Cardiac fibroblast (primary cell): ENCODE data around the gene ISG15.

Experiments used
- DNase-seq, 2 donors: peaks; one replicate each; pipeline versions ENCODE4 v3.0.0 to v3.0.0-alpha.2; 2010; ENCODE audit warnings: low read depth in 2 of 2
- H3K4me3 ChIP-seq, 2 donors: replicated peaks in 1 of 2; 1 replicate in 1 of 2; 2 replicates in 1 of 2; pipeline ENCODE4 v1.5.1; 2011; ENCODE audit warnings: low read depth in 2 of 2, low read length in 2 of 2, mild to moderate bottlenecking in 2 of 2, moderate library complexity in 1 of 2
- TF ChIP-seq, protein P1 (sequence below): IDR thresholded peaks from one replicate; pipeline ENCODE4 v1.5.1; 2011; ENCODE audit warnings: low read depth, mild to moderate bottlenecking, low read length, inconsistent platforms

ISG15 gene

DNA sequence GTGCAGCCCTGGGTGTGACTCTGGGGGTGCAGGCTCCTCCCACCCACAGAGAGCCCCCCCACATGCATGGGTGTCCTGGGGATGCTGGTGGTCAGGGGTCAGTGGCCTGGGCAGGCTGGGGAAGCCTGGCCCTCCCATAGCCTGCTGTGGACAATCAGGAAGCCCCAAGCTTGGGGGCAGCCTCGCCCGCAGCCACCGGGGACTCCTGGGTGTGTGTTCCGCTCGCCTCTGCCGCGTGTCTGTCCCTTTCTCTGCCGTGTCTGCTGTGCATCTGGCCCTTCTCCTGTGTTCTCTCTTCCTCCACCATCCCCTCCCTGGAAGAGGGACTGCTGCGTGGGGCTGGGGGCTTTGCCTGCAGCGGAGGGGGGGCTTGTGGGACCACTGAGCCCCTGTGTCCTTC, 29.5 kb downstream of the ISG15 start:
- no peak for DNase-seq
- no peak overlapping the region for H3K4me3 ChIP-seq
- TF ChIP-seq, protein P1, sequence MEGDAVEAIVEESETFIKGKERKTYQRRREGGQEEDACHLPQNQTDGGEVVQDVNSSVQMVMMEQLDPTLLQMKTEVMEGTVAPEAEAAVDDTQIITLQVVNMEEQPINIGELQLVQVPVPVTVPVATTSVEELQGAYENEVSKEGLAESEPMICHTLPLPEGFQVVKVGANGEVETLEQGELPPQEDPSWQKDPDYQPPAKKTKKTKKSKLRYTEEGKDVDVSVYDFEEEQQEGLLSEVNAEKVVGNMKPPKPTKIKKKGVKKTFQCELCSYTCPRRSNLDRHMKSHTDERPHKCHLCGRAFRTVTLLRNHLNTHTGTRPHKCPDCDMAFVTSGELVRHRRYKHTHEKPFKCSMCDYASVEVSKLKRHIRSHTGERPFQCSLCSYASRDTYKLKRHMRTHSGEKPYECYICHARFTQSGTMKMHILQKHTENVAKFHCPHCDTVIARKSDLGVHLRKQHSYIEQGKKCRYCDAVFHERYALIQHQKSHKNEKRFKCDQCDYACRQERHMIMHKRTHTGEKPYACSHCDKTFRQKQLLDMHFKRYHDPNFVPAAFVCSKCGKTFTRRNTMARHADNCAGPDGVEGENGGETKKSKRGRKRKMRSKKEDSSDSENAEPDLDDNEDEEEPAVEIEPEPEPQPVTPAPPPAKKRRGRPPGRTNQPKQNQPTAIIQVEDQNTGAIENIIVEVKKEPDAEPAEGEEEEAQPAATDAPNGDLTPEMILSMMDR, result no peak

DNA sequence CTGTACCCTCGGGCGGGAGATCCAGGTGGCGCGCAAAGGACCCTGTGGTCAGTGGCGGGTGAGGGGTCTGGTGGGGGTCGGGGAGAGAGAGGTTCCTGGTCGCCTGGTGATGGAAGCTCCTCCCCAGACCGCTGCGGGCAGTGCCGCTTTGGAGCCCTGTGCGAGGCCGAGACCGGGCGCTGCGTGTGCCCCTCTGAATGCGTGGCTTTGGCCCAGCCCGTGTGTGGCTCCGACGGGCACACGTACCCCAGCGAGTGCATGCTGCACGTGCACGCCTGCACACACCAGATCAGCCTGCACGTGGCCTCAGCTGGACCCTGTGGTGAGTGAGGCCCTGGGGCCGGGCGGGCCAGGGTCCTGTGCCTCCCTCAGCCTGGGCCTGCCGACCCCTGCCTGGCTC, 30.1 kb downstream of the ISG15 start:
- DNase-seq, result no peak
- TF ChIP-seq, protein P1, result no peak
- H3K4me3 ChIP-seq, result no peak overlapping the region

DNA sequence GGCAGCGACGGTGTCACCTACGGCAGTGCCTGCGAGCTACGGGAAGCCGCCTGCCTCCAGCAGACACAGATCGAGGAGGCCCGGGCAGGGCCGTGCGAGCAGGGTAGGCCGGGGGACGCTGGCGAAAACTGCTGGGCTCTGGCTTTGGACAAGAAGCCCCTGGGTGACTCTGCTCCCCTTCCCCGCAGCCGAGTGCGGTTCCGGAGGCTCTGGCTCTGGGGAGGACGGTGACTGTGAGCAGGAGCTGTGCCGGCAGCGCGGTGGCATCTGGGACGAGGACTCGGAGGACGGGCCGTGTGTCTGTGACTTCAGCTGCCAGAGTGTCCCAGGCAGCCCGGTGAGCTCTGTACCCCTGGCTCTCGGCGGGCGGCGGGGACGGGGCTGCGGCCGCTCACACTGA, 30.6 kb downstream of the ISG15 start:
- no peak overlapping the region for H3K4me3 ChIP-seq
- no peak for DNase-seq
- TF ChIP-seq, protein P1, result no peak

DNA sequence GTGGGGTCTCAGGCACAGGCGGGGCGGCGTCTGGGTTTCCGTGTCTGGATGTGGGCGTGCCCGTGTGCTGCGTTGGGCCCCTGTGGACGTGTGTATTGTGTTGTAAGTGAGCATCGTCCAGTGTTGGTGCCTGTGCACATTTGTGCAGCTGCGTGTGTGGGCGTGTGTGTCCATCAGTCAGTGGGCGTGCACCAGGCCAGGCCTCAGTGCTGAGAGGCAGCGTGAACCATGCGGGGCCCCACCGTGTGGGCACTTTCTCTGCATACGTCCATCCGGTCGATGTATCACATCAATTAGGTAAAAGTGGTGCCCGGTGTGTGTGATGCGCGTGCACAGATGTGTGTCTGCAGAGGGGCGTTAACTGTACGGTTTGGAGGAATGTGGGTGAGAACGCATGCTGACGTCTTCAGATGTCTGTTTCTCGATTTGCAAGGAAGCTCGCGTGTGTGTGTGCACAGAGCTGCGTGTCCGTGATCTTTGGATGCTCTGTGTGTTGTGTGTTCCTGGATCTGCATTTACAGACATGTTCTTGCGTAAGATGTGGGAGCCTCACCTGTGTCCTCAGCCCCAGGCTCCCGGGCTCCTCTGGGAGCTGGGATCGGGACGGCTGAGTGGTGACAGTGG, 31.3 kb downstream of the ISG15 start:
- TF ChIP-seq, protein P1, result no peak
- H3K4me3 ChIP-seq, result no peak overlapping the region
- no peak for DNase-seq

DNA sequence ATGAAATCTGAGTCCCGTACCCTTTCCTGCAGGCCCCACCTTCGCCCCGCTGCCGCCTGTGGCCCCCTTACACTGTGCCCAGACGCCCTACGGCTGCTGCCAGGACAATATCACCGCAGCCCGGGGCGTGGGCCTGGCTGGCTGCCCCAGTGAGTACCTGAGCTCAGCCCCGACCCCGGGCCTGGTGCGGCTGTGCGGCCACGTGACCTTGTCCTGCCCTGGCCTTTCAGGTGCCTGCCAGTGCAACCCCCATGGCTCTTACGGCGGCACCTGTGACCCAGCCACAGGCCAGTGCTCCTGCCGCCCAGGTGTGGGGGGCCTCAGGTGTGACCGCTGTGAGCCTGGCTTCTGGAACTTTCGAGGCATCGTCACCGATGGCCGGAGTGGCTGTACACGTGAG, 31.8 kb downstream of the ISG15 start:
- H3K4me3 ChIP-seq, result no peak overlapping the region
- no peak for DNase-seq
- TF ChIP-seq, protein P1, result no peak

DNA sequence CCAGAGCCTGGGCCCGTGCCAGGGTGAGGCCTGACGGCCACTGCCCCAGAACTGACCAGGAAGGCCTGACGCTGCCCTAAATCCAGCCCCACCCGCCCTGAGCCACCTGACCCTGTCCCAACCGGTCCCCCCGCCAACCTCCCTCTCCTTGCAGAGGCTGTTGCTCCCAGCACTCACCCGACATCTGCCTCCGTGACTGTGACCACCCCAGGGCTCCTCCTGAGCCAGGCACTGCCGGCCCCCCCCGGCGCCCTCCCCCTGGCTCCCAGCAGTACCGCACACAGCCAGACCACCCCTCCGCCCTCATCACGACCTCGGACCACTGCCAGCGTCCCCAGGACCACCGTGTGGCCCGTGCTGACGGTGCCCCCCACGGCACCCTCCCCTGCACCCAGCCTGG, 32.9 kb downstream of the ISG15 start:
- DNase-seq, result no peak
- no peak overlapping the region for H3K4me3 ChIP-seq
- TF ChIP-seq, protein P1, result no peak

DNA sequence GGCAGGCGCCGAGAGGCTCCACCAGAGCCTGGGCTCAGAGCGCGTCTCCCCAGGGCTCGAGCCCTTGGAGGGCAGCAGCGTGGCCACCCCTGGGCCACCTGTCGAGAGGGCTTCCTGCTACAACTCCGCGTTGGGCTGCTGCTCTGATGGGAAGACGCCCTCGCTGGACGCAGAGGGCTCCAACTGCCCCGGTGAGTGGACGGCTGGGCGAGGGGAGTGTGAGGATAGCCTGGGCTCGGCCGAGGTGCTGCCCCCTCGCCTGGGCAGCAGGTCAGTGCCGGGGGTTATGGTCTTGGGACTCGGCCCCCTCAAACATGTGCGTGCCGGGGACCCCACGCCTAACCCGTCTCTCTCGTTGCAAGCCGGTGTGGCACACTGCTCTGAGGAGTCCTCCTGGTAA, 33.5 kb downstream of the ISG15 start:
- DNase-seq, result no peak
- TF ChIP-seq, protein P1, result no peak
- H3K4me3 ChIP-seq, result no peak overlapping the region
